ENCODE results near the gene EHBP1L1. TPM values are rescaled to one million over a fixed set of nuclear protein-coding genes. Genes with fewer than 3 reads are reported as not detected.
A peak's percentile ranks its signal among the peaks of the same experiment; 100 is the strongest.

Gene EHBP1L1
- total and polyA plus RNA-seq, 2 of the 13 experiments (the other 11 are each of a cell fraction or from before 2014, with no cell fraction given) = 8.3 to 10.6 TPM

GRCh38 chr11:65557280-65558001 is 18.4 kb upstream of the EHBP1L1 start (continued):
- TF ChIP-seq STAT6 (CRISPR knock-in tag; IDR thresholded peaks at IDR 0.05; ENCODE audit: borderline replicate concordance) = no peak
- peak; percentile 23; the same call in 1 of the 2 replicates for TF ChIP-seq SOX5 (CRISPR knock-in tag; IDR thresholded peaks at IDR 0.05; ENCODE audit: borderline replicate concordance)
- TF ChIP-seq, protein P1, sequence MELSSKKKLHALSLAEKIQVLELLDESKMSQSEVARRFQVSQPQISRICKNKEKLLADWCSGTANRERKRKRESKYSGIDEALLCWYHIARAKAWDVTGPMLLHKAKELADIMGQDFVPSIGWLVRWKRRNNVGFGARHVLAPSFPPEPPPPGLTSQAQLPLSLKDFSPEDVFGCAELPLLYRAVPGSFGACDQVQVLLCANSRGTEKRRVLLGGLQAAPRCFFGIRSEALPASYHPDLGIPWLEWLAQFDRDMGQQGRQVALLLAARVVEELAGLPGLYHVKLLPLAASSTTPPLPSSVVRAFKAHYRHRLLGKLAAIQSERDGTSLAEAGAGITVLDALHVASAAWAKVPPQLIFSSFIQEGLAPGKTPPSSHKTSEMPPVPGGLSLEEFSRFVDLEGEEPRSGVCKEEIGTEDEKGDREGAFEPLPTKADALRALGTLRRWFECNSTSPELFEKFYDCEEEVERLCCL (CRISPR knock-in tag; IDR thresholded peaks at IDR 0.05; ENCODE audit: borderline replicate concordance) = no peak
- TF ChIP-seq MEIS1 (CRISPR knock-in tag; IDR thresholded peaks at IDR 0.05; ENCODE audit: borderline replicate concordance) = no peak
- peak; percentile 70; the same call in 1 of the 2 replicates for TF ChIP-seq ZNF605 (CRISPR knock-in tag; IDR thresholded peaks at IDR 0.05)
- TF ChIP-seq MTF2 (CRISPR knock-in tag; IDR thresholded peaks at IDR 0.05; ENCODE audit: borderline replicate concordance) = no peak
- TF ChIP-seq SP1 (IDR thresholded peaks at IDR 0.05) = no peak
- TF ChIP-seq SP1 (CRISPR knock-in tag; IDR thresholded peaks at IDR 0.05) = no peak
- TF ChIP-seq SRSF9 (IDR thresholded peaks at IDR 0.05; ENCODE audit: borderline replicate concordance, insufficient read depth, low read depth, low read length, poor library complexity, severe bottlenecking) = no peak
- no peak for TF ChIP-seq ZNF615 (CRISPR knock-in tag; IDR thresholded peaks at IDR 0.05; ENCODE audit: borderline replicate concordance)
- TF ChIP-seq ZNF256 (CRISPR knock-in tag; conservative IDR thresholded peaks at IDR 0.05) = no peak
- no peak for TF ChIP-seq SNAI1 (CRISPR knock-in tag; IDR thresholded peaks at IDR 0.05; ENCODE audit: borderline replicate concordance)
- no peak for TF ChIP-seq U2AF1 (optimal IDR thresholded peaks at IDR 0.05; ENCODE audit: low read depth, low read length)
- TF ChIP-seq PHF8 (CRISPR knock-in tag; IDR thresholded peaks at IDR 0.05) = peak; percentile 71
- TF ChIP-seq TRIM24 (CRISPR knock-in tag; IDR thresholded peaks at IDR 0.05) = no peak
- TF ChIP-seq FOXK1 (CRISPR knock-in tag; IDR thresholded peaks at IDR 0.05; ENCODE audit: borderline replicate concordance, low read depth) = no peak
- TF ChIP-seq GLI4 (CRISPR knock-in tag; IDR thresholded peaks at IDR 0.05; ENCODE audit: borderline replicate concordance) = no peak
- TF ChIP-seq KLF16 (CRISPR knock-in tag; IDR thresholded peaks at IDR 0.05) = peak in 1 of 2 experiments; percentile 61; a peak in 1 of 4 replicates
- TF ChIP-seq, protein P2, sequence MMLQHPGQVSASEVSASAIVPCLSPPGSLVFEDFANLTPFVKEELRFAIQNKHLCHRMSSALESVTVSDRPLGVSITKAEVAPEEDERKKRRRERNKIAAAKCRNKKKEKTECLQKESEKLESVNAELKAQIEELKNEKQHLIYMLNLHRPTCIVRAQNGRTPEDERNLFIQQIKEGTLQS (CRISPR knock-in tag; IDR thresholded peaks at IDR 0.05) = no peak
- TF ChIP-seq NONO (IDR thresholded peaks at IDR 0.05) = no peak
- no peak for TF ChIP-seq NONO (CRISPR knock-in tag; conservative IDR thresholded peaks at IDR 0.05)

Data from HepG2 (cell line).